Stimulated activated memory B cell treated with anti-CD40 and anti-IgM and Interleukin-4, amounts not matched to agents 10 μg/mL and 1 μg/mL and 100 μg/mL, for 72 hours (primary cell): ENCODE data around the gene FAM83G.

Source experiments
- ATAC-seq: fragments of 150-1000 bp; cut with Tn5 transposase; 2 replicates; pipeline ENCODE4 v1.10.0; 2021
- H3K27ac Mint-ChIP-seq: one replicate; pipeline ENCODE4 v1.8.0; 2022; ENCODE audit warnings: mild to moderate bottlenecking, mixed read lengths
- H3K27me3 Mint-ChIP-seq: one replicate; pipeline ENCODE4 v1.8.0; 2022; ENCODE audit warnings: mixed read lengths
- H3K36me3 Mint-ChIP-seq: one replicate; pipeline ENCODE4 v1.8.0; 2022; ENCODE audit warnings: mixed read lengths
- H3K4me1 Mint-ChIP-seq: one replicate; pipeline ENCODE4 v1.8.0; 2022; ENCODE audit warnings: mixed read lengths
- H3K4me3 Mint-ChIP-seq: one replicate; pipeline ENCODE4 v1.8.0; 2022; ENCODE audit warnings: mild to moderate bottlenecking, moderate library complexity, mixed read lengths
- H3K9me3 Mint-ChIP-seq: one replicate; pipeline ENCODE4 v1.8.0; 2022; ENCODE audit warnings: mixed read lengths

FAM83G gene

GRCh38 chr17:18921912-18922451 lies 82.6 kb downstream of the FAM83G start:
- peak overlapping the region; percentile 67 for H3K4me3 Mint-ChIP-seq
- H3K36me3 Mint-ChIP-seq: peaks cover 24% of the 10 kb centered on the region
- H3K4me1 Mint-ChIP-seq: peaks cover 47% of the 10 kb centered on the region
- peak; percentile 93 for ATAC-seq
- H3K27ac Mint-ChIP-seq: peak overlapping the region; percentile 93
- H3K9me3 Mint-ChIP-seq: no peaks in the 10 kb centered on the region
- no peaks in the 10 kb centered on the region for H3K27me3 Mint-ChIP-seq

- peaks cover 29% of the 10 kb centered on the region for H3K36me3 Mint-ChIP-seq
These were observed 83.1 kb downstream of the FAM83G start for GRCh38 chr17:18921485-18921884.

GRCh38 chr17:18920911-18921441 lies 83.6 kb downstream of the FAM83G start:
- no peak for ATAC-seq
- Mint-ChIP-seq H3K4me1 (peaks cover 50% of the 10 kb centered on the region), H3K36me3 (peaks cover 34% of the 10 kb centered on the region), H3K27me3 (no peaks in the 10 kb centered on the region), H3K9me3 (no peaks in the 10 kb centered on the region), H3K27ac (peak overlapping the region; percentile 93), H3K4me3 (no peak overlapping the region)

More at GRCh38 chr17:18921485-18921884, 83.1 kb downstream of the FAM83G start:
- Mint-ChIP-seq H3K27me3 (no peaks in the 10 kb centered on the region), H3K4me3 (peak overlapping the region; percentile 8), H3K4me1 (peaks cover 50% of the 10 kb centered on the region), H3K9me3 (no peaks in the 10 kb centered on the region), H3K27ac (peak overlapping the region; percentile 93)
- no peak for ATAC-seq

- Mint-ChIP-seq H3K36me3 (peaks cover 38% of the 10 kb centered on the region), H3K27me3 (no peaks in the 10 kb centered on the region), H3K9me3 (no peaks in the 10 kb centered on the region), H3K27ac (peak overlapping the region; percentile 58), H3K4me3 (no peak overlapping the region), H3K4me1 (peaks cover 50% of the 10 kb centered on the region)
- ATAC-seq: no peak
These were observed 84.6 kb downstream of the FAM83G start for GRCh38 chr17:18919963-18920362.
